Measurements from ENCODE around the gene STX10.
"Not testable (repeated sequence)": the region's sequence is repeated elsewhere in the genome, so short reads cannot be mapped to it uniquely, and the experiment has no call there.

STX10 gene

DNA sequence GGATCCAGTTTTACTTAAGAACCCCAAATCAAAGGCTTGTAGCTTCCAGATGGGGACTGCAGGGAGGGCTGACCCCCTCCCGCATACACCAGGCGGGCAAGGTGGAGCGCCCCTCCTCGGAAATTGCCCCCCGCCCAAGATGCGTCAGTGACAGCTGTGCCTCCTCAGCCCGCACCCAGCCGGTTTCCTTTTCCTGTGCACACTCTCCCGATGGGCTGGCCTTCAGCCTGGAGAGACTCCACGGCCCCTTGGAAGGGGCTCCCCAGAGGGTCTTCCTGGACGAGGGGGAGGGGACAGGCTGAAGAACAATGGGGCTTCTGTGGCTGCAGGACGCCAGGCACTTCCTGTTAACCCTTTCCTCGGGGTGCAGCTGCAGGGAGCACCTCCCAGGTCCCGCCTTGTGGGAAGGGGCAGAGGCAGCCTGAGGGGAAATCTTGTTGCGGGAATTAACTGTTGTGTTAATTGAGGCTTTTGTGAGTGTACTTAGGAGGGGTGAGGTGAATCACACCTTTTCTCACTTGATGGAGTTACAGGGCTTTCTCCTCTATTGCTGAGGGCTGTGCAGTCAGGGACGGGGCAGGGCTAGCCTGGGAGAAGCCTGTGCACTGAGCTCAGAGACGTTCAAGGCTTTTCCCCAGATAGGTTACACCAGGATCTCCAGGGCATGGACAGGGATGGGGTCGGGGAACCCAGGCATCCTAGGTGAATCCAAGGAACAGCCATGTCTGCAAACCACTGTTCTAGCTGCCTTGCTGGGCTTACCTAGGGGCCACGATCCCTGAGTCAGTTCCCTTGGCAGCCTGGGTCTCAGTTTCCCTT, 14.4 kb upstream of the STX10 start:
- DNase-seq (ENCODE audit: low read depth): peak; percentile 35

DNA sequence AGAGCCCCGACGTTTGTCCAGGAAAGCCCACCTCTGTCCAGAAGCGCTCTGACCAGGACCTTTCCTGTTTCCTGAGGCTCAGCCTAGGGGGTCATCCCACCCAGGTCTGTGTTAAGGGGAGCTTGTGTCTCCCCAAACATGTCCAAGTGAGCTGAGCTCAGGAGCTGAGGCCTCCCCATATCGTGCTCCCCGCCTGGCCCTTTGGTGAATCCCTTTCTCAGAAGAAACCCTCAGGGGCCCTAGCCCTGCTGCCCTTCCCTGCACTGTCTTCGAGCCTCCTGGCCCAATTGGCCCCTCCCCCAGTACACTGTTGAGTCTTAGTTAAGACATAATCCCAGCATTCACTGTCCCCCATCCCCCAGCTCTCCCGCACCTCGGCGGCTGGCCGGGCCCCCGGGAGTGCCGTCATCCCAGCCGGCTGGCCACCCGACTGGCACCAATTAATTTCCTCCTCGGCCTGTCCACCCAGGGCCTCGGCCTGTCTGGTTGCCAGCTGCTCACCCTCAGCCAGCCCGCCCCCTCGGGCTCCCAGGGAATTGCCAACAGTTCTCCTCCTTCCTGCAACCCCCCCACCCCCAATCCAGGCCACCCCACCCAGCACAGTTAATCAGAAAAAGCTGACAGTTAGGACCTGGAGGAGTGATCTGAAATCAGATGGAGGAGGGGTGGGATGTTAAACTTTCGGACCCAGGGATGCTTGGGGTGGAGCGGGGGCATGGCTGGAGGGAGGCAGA, 13.6 kb upstream of the STX10 start:
- DNase-seq (ENCODE audit: low read depth): peak; percentile 11

DNA sequence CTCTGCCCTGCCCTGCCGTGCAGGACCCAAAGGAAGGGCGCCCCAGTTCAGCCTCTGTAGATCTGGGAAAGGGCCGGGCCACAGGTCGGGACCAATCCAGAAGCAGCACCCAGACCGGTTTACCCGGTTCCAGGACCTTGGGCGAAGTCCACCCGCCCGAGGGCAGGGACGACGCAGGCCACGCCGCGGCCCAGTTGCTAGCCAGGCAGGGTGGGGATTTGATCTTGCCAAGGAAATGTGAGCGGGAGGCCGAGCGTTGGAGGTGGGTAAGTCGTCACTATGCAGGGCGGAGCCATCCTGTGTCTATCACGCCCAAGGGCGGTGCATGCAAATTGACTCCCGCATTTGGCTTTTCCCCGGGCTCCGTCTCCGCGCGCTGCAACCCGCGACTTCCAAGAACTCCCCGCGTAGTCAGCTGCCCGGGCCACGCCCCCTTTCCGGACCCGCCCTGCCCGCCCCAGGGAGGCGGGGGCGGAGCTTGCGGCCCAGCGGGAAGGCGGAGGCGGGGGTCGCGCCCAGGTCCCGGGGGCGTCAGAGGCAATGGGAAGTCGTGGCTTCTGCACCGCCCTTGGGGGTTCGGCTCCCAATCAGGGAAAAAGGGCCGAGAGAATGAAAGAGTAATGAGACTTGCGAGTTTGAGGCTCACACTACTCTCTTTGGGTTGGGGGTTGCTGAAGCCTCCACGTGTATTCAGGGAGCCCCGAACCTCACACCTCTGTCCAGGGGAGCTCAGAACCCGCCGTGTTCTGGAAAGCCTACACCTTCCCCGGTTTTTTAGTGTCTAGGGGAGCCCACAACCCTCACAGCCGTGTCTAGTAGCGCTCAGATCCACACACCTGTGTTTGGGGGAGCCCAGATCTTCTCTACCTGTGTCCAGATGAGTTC, 12.8 kb upstream of the STX10 start:
- DNase-seq (ENCODE audit: low read depth): peak; percentile 78

- no peak for DNase-seq (ENCODE audit: low read depth)
These were observed 10.4 kb upstream of the STX10 start for GRCh38 chr19:13160557-13160956.

- no peak for DNase-seq (ENCODE audit: low read depth)
These were observed 9.5 kb upstream of the STX10 start for GRCh38 chr19:13159713-13160112.

DNA sequence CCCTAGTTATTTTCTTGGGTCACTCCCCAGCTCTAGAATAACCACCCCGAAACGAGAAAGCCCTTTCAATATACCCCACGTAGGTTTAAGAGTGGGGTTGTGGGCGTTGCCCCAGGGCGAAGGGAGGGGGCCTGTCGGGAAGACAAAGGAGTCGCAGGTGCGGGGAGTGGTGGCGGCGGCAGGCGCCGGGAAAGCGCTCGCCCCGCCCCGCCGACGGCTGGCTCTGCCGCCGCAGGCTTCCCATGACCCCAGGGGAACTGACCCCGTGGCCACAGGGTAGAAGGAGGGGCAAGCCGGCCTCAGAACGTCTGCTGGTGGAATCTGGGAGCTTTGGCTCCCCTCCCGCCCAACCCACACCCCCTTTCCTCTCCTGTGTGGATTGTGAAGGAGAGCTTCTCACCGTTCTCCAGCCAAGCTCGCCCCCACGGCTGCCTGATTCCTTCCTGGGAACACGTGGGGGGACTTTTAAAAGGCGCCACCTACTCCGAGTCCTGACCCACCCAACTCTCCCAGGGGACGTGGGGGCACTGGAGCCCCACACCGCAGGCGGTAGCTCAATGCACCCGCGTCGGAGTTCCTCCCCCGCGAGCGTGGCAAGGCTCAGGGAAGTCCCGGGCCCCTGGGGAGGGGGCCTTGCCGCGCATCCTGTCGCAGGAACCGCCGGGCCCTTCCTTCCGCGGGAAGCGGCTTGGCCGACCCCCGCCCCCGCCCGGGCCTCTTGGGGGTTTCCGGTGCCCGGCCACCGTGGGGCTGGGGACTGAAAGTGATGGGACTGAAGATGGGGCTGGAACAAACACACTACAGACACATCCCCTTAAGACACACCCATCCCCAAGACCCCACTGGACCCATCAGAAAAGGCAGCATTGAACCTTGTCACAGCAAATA, 5.5 kb upstream of the STX10 start:
- DNase-seq (ENCODE audit: low read depth): peak; percentile 54

GRCh38 chr19:13154911-13155471, 4.8 kb upstream of the STX10 start:
- peak; percentile 70 for DNase-seq (ENCODE audit: low read depth)

DNA sequence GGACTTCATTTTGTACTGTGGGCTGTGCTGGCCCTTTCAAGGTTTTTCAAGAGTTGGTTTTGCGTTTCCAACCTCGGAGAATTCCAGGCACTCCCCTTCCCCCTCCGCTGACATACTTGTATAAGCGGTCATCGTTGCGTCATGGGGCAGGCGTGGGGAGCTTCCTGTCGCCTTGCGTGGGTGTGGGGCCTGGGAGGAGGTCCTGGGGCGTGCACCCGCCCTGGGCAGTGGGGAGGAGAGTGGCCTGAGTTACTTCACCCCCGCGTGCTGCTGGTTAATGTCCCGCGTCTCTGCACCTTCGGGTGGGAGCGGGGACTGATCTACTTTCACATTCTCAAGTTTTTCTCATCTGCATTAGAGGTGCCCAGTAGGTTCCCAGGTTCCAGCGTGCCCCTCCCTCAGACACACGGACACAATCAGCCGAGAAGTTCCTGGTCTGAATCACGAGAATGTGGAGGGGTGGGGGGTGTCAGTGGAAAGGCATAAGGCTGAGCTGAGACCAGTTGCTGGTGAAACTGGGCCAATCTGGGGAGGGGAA, 4.1 kb upstream of the STX10 start:
- no peak for DNase-seq (ENCODE audit: low read depth)

DNA sequence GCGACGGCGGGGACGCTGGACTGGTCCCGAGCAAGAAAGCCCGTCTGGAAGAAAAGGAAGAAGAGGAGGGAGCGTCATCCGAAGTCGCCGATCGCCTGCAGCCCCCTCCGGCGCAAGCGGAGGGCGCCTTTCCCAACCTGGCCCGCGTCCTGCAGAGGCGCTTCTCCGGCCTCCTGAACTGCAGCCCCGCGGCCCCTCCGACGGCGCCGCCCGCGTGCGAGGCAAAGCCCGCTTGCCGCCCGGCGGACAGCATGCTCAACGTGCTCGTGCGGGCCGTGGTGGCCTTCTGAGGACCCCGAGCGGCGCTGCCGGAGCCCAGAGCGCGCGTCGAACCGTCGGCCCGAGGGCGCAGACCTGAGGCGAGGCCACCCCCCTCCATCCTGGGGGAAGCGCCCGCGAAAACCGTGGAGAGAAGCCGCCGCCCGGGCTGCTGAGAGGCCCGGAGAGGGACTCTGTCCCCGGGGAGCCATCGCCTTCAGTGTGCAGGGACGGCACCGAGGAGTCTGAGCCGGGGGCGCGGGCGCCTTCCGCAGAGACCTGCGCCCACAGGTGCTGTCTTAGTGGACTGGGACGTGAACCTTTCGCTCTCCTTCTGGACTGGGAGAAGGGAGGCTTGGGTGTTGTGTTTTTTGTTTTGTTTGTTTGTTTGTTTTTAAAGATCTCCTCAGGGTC, 3.5 kb upstream of the STX10 start:
- no peak for DNase-seq (ENCODE audit: low read depth)

- peak; percentile 95 for DNase-seq (ENCODE audit: low read depth)
These were observed 2.9 kb upstream of the STX10 start for GRCh38 chr19:13152974-13153568.

GRCh38 chr19:13152356-13152973, 2.3 kb upstream of the STX10 start:
- no peak for DNase-seq (ENCODE audit: low read depth)

GRCh38 chr19:13151605-13152355, 1.6 kb upstream of the STX10 start:
- peak; percentile 94 for DNase-seq (ENCODE audit: low read depth)

- no peak for DNase-seq (ENCODE audit: low read depth)
These were observed 893 bp upstream of the STX10 start for GRCh38 chr19:13150931-13151604.

- DNase-seq (ENCODE audit: low read depth): no peak
These were observed 468 bp downstream of the STX10 start for GRCh38 chr19:13149628-13150186.

DNA sequence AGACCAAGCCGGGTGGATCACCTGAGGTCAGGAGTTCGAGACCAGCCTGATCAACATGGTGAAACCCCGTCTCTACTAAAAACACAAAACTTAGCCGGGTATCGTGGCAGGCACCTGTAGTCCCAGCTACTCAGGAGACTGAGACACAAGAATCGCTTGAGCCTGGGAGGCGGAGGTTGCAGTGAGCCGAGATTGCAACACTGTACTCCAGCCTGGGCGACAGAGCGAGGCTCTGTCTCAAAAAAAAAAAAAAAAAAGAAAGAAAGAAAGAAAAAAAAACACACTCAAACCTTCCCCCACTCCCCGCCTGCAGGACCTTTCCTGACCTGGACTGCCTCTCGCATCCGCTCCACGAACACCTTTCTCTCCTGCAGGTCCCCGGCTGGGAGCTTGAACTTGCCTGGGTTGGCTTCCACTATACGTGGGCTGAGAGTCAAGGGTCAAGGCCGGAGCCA, 975 bp downstream of the STX10 start:
- DNase-seq (ENCODE audit: low read depth): not testable (repeated sequence)

DNA sequence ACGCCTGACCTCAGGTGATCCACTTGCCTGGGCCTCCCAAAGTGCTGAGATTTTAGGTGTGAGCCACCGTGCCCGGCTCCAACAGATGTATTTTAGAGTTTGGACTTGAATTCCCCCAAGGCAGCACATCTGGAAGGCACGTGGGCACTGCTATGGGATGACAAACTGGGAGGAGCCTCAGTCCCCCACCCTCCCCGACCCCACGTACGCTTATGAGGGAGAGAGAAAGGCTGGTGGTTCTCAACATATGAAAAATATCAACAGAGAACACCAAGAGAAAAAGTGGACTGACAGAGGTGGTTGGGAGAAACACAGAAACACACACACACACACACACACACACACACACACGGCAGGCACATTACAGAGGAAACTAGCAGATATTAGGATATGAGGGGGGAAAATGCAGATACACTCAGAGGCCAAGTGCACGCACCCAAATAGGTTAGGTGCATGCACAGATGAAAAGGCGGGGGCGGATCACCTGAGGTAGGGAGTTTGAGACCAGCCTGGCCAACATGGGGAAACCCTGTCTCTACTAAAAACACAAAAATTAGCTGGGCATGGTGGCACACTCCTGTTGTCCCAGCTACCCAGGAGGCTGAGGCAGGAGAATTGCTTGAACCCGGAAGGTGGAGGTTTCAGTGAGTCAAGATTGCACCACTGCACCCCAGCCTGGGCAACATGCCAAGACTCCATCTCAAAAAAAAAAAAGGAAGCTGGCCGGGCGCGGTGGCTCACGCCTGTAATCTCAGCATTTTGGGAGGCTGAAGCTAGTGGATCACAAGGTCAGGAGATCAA, 3.2 kb downstream of the STX10 start:
- DNase-seq (ENCODE audit: low read depth): no peak

Measured in T follicular helper cell (primary cell).